ENCODE measurements around the gene MYO1F.

DNA sequence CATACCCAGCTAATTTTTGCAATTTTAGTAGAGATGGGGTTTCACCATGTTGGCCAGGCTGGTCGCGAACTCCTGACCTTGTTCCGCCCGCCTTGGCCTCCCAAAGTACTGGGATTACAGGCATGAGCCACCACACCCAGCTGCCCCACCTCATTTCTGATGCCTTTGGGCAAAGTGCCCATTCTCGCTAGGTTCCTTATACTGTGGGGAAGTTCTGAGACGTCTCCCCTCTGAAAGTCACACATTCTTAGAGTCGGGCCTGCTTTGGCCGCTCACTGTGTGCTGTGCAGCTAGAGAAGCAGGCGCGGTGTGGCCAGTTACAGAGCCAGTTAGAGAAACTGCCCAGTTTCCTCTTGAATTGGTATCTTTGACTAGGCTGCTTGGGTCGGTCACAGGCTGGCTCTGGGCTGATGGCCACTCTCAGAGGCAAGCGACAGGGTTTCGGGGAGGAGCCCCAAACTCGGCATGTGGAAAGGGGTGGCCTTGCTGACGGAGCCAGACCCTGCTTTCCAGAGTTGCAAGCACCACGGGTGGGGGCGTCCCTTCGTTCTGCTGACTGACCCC lies 92.8 kb downstream of the MYO1F start:
- TF ChIP-seq EZH2 (IDR thresholded peaks at IDR 0.05; ENCODE audit: borderline replicate concordance, low read length) (no peak), CTCF (IDR thresholded peaks at IDR 0.05; ENCODE audit: low read length) (no peak)

All from OCI-LY1 (cell line).